ENCODE results near the gene ERBB4.

ERBB4 gene

DNA sequence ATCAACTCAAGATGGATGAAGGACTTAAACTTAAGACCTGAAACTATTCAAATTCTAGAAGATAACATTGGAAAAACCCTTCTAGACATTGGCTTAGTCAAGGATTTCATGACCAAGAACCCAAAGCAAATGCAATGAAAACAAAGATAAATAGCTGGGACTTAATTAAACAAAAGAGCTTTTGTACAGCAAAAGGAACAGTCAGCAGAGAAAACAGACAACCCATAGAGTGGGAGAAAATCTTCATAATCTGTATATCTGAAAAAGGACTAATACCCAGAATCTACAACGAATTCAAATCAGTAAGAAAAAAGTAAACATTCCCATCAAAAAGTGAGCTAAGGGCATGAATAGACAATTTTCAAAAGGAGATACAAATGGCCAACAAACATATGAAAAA is 171.2 kb downstream of the ERBB4 start:
- in situ Hi-C loops (cut with MboI; ENCODE audit: low sequenced_read_pairs), result no loop called here

DNA sequence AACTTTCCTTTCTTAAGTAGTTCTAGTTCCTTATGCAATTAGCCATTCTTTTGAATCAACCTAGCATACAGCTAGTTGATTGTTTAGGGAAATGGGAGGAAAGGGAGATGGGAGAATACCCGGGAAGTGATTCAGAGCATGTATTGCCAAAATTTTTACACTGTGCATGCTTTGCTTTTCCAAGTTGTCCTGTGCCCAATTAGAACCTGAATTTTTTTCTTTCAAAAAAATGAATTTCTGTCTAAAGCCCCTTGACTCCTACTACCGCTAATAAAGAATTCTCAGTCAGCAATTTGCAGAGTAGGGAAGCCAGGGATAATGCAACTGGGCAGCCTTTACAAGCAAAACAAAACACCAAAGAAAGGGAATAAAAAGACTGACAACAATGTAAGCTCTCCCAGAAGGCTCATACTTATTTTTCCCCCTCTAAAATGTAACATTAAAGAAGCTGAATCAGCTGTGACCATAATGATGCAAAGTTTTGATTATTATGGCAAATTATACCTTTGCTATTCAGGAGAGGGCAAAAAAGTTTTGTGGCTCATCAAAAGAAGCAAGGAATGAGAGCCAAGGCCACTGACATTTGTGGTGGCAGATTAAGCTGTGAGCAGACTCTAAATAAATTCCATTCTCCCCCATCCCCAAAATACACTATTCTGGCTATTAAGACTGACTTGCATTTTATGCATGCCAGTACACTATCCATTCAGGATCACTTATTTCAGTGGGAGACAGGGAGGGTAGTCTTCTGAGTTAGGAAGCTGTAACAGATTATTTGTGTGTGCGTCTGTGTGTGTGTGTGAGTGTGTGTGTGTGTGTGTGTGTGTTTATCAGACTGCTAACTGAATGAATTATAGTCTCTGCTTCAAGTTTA is 174.3 kb downstream of the ERBB4 start:
- in situ Hi-C loops (cut with MboI; ENCODE audit: low sequenced_read_pairs), result no loop called here

DNA sequence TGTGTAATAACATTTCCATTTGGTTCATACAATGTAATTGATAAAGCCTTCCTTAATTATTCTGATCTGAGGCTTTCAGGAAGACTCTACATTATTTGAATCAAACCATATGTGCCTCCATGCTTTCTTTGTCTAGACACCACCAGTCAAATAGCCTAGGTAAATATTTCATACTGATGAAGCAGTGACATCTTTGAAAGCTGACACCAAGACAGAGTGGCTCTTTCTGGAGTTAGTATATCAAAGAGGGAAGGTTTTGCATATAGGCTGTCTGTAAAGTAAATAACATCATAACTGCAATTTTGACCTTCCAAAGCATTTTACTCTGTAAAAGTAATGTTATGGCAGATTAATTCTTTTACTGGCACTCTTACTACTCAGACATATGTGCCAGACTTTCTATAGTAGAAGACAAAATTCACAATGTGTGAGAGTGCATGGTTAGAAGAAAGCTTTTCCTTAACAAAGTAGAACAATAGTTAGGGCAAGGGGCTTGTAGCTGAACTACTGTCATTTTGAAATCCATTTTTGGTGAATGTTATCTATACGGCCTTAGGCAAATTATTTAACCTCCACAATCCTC is 177.3 kb downstream of the ERBB4 start:
- in situ Hi-C loops (cut with MboI; ENCODE audit: low sequenced_read_pairs), result no loop called here

DNA sequence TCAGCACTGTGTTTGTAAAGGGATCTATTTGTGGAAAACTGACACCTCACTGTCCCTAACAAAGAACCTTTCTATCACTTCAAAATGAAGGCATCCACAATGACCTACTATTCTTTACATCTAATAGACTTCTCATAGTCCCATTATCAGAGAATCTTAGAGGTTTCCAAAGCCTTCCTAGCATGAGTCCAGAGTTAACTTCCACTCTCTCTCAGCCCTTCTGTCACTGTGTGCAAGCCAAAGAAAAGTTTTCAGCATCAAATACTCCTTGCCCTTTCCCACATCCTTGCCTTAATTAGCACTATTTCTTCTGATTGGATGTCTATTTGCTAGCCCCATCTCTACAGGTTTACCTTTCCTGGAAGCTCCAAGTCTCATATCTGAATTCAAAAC is 178.5 kb downstream of the ERBB4 start:
- in situ Hi-C loops (cut with MboI; ENCODE audit: low sequenced_read_pairs), result no loop called here

DNA sequence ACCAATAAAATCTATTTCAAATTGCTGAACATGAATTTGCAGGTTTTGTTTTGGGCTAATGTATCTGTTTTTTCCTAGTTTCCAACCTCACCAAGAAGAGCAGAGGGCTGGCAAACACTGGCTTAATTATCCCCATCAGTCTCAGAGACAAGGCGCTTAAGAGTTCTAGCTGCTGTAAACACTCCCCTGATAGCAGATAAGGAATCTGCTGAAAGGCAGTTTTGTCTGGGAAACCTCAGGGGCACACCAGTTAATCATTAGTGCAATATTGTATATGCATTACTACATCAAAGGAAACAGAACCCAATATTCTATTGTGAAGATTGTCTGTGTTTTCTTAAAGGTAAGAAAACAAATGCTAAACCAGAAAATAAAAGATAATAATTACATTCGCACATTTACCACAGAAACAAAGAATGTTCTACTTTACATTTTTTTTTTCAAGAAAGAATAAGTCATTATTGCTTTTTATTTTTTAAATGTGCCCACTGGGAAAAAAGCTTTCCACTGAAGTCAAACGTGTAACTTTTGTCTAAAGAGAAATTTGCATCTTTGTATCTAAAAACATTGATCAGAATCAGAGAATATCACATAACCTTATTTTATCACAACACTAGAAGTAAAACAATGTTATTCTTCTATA is 179.1 kb downstream of the ERBB4 start:
- in situ Hi-C loops (cut with MboI; ENCODE audit: low sequenced_read_pairs), result no loop called here

DNA sequence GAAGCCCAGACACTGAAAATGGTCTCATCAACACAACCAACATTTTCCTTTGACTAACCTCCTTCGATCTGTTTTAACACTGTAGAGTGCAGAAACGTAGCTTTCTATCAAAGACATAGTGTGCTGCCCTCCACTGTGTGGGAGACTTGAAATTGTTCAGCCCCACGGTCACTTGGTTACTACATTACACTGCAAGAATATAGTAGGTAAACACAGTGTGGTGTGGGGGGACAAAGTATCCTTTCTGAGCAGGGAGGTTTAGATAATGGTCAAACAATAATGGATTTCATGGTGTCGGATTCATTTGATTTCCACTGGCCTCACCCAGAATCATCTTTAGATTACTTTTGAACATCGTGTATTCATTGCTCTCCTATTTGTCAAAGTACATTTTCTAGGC is 181.0 kb downstream of the ERBB4 start:
- in situ Hi-C loops (cut with MboI; ENCODE audit: low sequenced_read_pairs), result no loop called here

DNA sequence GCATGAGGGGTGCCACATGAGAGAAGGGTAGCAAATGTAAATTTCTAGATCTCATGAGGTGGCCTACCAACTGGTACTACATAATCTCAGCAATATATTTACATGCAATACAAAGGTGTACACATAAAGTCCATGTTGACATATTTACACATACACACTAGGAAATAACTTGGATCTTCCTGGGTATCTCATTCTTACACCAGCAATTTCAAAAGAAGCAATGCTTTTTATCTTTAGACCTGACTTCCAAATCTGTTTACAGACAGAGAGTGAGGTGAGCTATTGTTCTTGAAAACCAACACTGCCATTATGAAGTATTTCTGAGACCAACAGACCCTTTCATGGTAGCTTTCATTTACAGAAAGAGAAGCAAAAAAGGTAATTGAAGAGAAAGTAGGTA is 184.2 kb downstream of the ERBB4 start:
- in situ Hi-C loops (cut with MboI; ENCODE audit: low sequenced_read_pairs), result no loop called here

DNA sequence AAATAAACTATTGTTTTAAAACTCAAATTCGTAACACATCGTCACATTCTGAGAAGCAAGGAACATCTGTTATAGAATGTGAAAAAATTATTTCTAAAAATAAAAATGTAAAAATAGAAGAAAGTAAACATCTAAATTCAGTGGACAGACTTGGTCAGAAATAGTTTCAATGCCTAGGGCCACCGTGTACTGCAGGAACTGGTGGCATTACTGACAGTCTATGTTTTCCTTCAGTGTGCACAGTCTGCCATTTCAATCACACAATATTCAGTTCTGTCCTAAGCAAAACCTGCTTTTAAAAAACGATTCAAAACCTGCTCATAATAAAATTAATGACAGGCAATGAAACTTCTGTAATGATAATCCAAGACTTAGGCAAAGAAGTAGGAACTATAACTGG is 190.1 kb downstream of the ERBB4 start:
- in situ Hi-C loops (cut with MboI; ENCODE audit: low sequenced_read_pairs), result no loop called here

DNA sequence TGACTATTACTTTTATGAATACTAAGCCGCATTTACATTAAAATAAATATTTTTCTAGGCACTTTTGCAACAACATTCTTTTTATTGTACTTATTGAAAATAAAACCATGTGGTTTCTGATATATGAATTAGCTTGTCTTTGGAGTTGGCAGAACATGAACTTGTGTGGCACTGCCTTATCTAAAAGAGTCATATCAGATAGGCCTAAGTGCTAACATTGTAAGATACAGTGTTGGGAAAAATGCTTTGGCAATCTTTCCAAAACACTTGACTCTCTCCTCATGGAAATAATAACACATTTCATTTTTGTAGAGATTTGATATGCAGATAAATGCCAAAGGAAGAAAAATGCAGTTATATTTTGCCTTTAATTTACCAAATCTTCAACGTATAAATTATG is 191.7 kb downstream of the ERBB4 start:
- in situ Hi-C loops (cut with MboI; ENCODE audit: low sequenced_read_pairs), result no loop called here

DNA sequence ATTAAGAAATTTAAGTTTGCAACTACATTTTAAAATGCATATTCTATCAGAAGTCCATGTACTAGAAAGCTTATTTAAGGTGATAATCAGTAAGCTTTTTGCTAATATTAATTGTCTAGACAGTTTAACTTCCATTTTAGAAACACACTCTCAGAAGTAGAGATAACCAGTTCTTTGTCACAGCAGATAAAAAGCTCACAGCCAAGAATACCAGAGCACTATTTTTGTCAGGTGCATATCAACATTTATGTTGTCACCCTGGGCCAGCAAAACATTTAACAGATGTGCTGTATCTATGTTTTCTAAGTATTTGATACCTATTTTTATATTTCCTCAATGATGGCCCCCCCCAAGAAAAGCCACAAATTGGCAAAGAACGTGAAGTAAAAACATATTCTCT is 192.6 kb downstream of the ERBB4 start:
- in situ Hi-C loops (cut with MboI; ENCODE audit: low sequenced_read_pairs), result no loop called here

DNA sequence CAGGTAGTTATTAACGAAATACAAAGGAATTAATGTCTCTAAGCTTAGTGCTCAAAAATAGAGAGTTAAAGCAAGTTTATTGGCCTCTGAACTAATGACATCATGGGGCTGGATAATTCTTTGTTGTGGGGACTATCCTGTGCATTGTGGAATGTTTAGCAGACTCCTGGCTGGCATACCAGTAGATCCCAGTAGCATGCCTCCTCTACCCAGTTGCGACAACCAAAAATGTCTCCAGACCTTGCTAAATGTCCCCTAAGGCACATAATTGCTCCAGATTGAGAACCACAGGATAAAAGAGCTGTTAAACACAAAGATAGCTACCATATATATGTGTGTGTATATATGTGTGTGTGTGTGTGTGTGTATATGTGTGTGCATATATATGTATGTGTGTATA is 194.5 kb downstream of the ERBB4 start:
- in situ Hi-C loops (cut with MboI; ENCODE audit: low sequenced_read_pairs), result no loop called here

DNA sequence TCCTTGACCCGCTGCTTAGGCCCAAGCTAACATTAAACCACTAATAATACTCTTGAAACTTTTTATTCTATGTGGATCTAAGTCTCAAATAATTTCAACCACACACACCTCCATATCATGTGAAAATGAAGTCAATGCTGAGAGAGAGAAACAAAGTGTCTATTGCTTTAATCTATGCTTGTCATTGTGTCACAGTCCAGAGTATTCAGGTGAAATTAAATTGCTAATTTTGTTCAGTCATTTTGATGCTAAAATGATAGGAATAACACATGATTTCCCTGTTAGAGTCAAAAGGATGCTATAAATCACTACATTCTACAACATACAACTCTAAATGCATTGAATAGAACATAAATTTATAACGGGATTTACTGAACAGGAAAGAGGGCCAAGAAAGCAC is 195.4 kb downstream of the ERBB4 start:
- in situ Hi-C loops (cut with MboI; ENCODE audit: low sequenced_read_pairs), result no loop called here

DNA sequence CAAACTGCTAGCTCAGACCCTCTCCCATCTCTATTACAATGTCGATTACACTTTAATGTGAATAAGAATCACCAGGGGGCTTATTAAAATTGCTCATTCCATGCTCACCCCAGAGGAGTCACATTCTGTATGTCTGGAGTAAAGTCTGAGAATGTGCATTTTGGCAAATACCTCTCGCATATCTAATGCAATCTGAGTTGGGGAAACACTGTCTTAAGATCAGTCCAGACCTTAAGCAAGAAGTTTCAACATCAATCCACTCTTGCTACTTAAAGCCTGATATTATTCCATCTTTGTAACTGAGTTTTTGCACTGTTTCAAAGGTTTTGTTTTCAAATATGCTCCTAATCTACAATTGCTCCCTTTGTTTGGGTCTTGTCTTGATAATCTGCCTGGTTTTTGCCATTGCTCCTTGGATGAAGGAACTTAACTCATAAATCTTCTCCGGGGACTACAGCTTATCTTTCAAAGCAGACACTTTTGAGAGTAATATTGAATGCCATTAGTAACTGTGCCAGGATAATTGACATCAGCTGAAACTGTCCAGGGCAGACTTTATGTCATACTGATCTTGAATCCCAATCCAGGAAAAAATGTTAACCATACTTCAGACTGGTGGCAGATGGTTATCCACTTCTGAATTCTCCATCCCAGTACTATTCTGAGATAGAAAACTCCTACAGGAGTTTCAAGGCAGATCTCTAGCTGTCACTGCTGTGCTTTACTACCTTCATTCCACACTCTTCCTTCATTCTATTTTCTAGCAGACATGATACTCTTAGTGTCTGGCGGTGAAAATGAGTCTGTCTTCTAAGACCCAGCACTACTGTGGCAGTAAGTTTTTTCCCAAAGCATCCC is 200.9 kb downstream of the ERBB4 start:
- in situ Hi-C loops (cut with MboI; ENCODE audit: low sequenced_read_pairs), result no loop called here

DNA sequence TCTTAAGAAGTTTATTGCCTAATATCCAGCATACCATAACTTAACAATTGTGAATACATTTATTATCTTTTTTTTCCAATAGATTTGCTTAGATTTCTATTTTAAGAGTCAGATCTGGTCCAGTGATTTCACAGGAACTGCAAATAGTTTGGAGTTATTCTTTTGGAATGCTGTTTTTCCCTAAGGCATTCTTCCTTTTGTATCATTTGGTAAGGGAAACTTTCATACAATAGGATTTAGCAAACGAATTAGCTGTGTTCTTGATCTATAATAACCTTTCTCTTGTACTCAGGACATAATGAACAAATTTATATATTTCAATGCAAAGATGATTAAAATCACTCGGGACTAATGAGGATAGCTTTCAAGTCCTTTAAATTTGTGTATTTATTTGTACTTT is 201.6 kb downstream of the ERBB4 start:
- in situ Hi-C loops (cut with MboI; ENCODE audit: low sequenced_read_pairs), result no loop called here

DNA sequence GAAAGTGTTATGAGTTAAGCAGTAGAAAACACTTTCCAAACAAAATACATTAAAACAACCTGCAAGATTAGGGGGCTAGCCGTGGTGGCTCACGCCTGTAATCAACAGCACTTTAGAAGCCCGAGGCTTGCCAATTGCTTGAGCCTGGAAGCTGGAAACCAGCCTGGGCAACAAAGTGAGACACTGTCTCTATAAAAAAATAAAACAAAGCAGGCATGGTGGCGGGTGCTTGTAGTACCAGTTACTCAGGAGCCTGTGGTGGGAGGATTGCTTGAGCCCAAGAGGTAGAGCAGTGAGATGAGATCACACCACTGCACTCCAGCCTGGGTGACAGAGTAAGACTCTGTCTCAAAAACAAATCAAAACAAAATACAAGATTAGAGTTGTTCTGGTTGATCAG is 208.3 kb downstream of the ERBB4 start:
- in situ Hi-C loops (cut with MboI; ENCODE audit: low sequenced_read_pairs), result no loop called here

DNA sequence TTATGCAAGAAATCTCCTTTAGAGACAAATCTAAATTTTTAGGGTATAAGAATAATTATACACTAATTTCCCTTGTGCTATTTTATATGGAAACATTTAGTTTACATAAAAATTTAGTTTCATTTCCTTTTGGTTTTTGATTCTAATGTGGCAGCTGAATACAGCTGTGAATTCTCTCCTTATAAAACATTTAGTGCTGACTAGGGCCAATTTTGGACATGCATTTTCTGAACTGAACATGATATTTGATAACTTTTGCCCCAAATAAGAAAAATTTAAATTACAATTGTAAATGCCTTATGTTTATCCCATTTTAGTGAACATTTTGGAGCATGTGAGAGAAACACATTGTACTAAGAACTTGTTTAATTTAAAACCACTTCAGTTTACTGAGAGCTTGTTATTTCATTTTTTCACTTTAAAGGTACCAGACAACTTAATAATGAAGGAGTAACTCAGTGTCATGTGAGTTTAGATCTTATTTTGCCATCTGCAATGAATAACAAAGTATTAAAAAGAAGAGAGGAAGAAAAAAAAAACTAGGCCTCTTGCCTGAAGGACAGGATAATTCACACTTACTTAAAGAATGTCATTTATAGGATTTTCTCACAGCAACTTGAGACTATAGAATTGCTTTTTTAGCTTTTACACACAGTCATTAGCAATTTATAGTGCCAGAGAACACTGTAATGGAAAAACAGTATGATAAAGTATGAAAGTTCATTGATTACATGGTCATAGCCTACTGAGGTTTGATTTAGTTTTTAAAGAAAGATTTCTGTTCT is 209.7 kb downstream of the ERBB4 start:
- in situ Hi-C loops (cut with MboI; ENCODE audit: low sequenced_read_pairs), result no loop called here

DNA sequence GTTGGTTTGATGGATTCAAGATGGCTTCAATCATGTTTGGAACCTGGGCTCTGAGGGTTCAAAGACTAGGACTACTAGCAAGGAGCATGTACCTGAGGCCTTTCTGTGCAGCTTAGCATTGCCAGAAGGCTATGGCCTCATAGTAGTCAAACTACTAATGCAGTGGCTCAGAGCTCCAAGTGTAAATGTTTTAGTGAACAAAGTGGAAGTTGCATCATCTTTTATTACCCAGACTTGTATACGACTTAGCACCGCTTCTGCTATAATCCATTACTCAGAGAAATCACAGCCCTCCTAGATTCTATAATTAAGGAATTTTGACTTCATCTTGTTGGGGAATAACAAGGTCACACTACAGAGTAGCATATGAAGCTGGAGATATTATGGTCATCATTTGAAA is 210.5 kb downstream of the ERBB4 start:
- in situ Hi-C loops (cut with MboI; ENCODE audit: low sequenced_read_pairs), result no loop called here

DNA sequence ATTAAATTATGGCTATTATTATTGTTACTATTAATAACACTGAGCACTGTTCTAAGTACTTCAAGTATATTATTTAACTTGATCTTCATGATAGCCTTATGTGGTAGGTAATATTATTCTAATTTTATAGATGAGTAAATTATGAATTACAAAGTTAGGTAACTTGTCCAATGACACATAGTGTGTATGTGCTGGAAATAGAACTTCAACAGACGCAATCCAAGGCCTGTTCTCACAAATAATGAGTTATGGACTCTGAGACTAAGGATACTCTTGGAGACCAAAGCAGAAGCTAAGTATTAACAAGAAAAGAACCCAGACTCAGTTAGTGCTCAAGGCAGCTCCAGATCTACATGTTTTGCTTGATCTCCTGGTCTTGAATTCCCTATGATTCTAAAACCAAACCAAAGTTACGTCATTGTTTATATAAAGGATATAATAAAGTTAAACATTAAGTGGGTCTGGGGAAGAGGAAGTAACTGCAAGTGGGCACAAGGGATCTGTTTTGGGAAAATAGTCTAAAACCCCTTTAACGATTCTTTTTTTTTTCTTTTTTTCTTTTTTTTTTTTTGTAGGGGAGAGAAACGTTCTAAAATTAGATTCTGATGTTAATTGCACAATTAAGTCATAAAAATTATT is 211.3 kb downstream of the ERBB4 start:
- in situ Hi-C loops (cut with MboI; ENCODE audit: low sequenced_read_pairs), result no loop called here

DNA sequence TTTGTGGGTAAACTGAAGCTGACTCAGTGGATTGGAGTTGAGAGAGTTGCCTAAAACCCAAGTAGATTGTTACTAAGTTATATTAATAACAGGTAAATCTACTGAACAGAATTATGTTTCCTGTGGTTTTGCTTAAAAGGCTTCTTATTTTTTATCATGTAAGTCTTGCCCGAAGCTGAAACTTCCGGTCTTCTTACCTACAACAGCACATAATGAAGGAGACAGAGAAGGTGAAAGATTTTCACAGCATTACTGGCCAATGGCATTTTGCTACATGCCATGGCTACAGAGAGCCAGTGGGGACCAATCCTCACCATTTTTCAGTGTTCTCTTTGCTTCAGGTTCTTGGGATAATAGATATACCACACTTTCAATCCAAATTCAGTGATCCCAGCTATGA is 220.0 kb downstream of the ERBB4 start:
- in situ Hi-C loops (cut with MboI; ENCODE audit: low sequenced_read_pairs), result no loop called here

DNA sequence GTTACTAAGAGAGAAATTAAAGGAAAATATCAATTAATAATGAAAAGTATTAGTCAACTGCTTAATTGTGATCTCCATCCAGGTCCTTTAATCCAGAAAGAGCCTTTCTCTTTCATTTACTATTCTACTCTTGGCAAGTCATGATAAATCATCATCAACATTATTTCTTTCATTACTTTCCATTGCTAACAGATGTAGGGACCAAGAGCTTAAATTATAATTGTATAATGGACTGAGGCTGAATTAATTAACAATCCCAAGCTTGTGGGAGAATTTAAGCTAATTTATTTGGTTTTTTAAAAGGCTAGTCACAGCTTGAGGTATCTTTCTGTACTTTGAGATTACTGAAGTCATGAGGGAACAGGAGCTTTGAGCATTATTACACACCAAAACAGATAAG is 223.9 kb downstream of the ERBB4 start:
- in situ Hi-C loops (cut with MboI; ENCODE audit: low sequenced_read_pairs), result no loop called here

Measured in HL-60/S4 treated with phorbol 12-myristate 13-acetate at 8.2 ng/mL for 4 days and 3 days (cell line).